Tibial nerve (tissue), 4 donors: Measurements from ENCODE around the gene PNKP. TPM values are rescaled to one million over a fixed set of nuclear protein-coding genes. Genes with fewer than 3 reads are reported as not detected.

Experiments used
- DNase-seq, 2 donors: peaks; one replicate each; pipeline ENCODE4 v3.0.0-alpha.2; 2019; ENCODE audit warnings: low spot score in 2 of 2
- H3K27ac ChIP-seq, 4 donors: fragments of 200-600 bp; sonication (generic) in 3 of 4; one replicate each; pipeline ENCODE4 v1.5.1; 2017 to 2019; ENCODE audit warnings: mild to moderate bottlenecking in 1 of 4
- H3K27me3 ChIP-seq, 2 donors: fragments of 200-600 bp; sonication (generic) in 1 of 2; one replicate each; pipeline versions ENCODE4 v1.5.1 to v1.6.0; 2017 to 2019
- H3K36me3 ChIP-seq, 3 donors: fragments of 200-600 bp; sonication (generic); one replicate each; pipeline ENCODE4 v1.5.1; 2018 to 2019
- H3K4me1 ChIP-seq, 4 donors: fragments of 200-600 bp; sonication (generic) in 3 of 4; one replicate each; pipeline ENCODE4 v1.5.1; 2017 to 2019
- H3K4me3 ChIP-seq, 4 donors: fragments of 200-600 bp; sonication (generic) in 3 of 4; one replicate each; pipeline ENCODE4 v1.5.1; 2017 to 2019; ENCODE audit warnings: mild to moderate bottlenecking in 1 of 4, moderate library complexity in 1 of 4
- H3K9me3 ChIP-seq, 4 donors: fragments of 200-600 bp; sonication (generic) in 3 of 4; one replicate each; pipeline ENCODE4 v1.5.1; 2017 to 2019
- CTCF ChIP-seq, 5 experiments: fragments of 200-600 bp in 3 of 5; fragments of 450-650 bp in 2 of 5; sonication (generic) in 3 of 5; IDR thresholded peaks; one replicate each; pipeline ENCODE4 v1.5.1; 2016 to 2019; ENCODE audit warnings: antibody characterized with exemption in 5 of 5, mild to moderate bottlenecking in 3 of 5, moderate library complexity in 2 of 5
- EP300 ChIP-seq, 2 donors: sonication (generic); formaldehyde crosslinking; IDR thresholded peaks; one replicate each; pipeline ENCODE4 v1.6.1; 2017; ENCODE audit warnings: antibody characterized with exemption in 2 of 2, mild to moderate bottlenecking in 1 of 2
- POLR2A ChIP-seq, 2 donors: fragments of 450-650 bp; IDR thresholded peaks; one replicate each; pipeline ENCODE4 v1.6.1; 2017; ENCODE audit warnings: antibody characterized with exemption in 2 of 2, mild to moderate bottlenecking in 2 of 2, moderate library complexity in 2 of 2
- WGBS, 2 donors: methylation state at CpG; one replicate each; pipeline ENCODE4 v1.1.5; 2018; 5-methylcytosine and 5-hydroxymethylcytosine counted together
- total RNA-seq, 4 donors: library from RNA; depleted of rRNA; stranded (reverse); fragments of >200 nt; gene quantifications; one replicate each; pipeline ENCODE4 v1.1.0, GENCODE V29; 2016

Gene PNKP
- total RNA-seq, 4 donors from 2014 or later: 52.7 to 158 (median 79.5) TPM

- peaks cover 17 to 59% (median 31%) of the 10 kb centered on the region in 3 donors for H3K36me3 ChIP-seq
- DNase-seq: no peak
- H3K4me1 ChIP-seq: peaks cover 0 to 44% (median 15%) of the 10 kb centered on the region in 4 donors
- peak overlapping the region in 3 of 4 donors; percentile 65 to 88 (median 81) for H3K4me3 ChIP-seq
- peak overlapping the region; percentile 97 to 100 (median 98) for H3K27ac ChIP-seq
- peaks cover 0 to 5% (median 0%) of the 10 kb centered on the region in 4 donors for H3K9me3 ChIP-seq
- no peaks in the 10 kb centered on the region for H3K27me3 ChIP-seq
- TF ChIP-seq EP300 (IDR thresholded peaks at IDR 0.05) (no peak), POLR2A (IDR thresholded peaks at IDR 0.05) (no peak), CTCF (IDR thresholded peaks at IDR 0.05) (no peak)
- WGBS, 2 donors: 70 to 74% methylated on average over 9 of the region's 9 CpGs
Observed at GRCh38 chr19:49878744-49879070, 11.3 kb upstream of the PNKP start.

GRCh38 chr19:49877879-49878743 is 10.7 kb upstream of the PNKP start:
- no peaks in the 10 kb centered on the region for H3K27me3 ChIP-seq
- H3K4me3 ChIP-seq: peak overlapping the region; percentile 65 to 88 (median 80)
- TF ChIP-seq EP300 (IDR thresholded peaks at IDR 0.05) (no peak), CTCF (IDR thresholded peaks at IDR 0.05) (no peak), POLR2A (IDR thresholded peaks at IDR 0.05) (no peak)
- H3K36me3 ChIP-seq: peaks cover 17 to 58% (median 25%) of the 10 kb centered on the region in 3 donors
- H3K4me1 ChIP-seq: peaks cover 0 to 46% (median 15%) of the 10 kb centered on the region in 4 donors
- H3K9me3 ChIP-seq: peaks cover 0 to 5% (median 0%) of the 10 kb centered on the region in 4 donors
- WGBS, 2 donors: 6 to 11% methylated on average over 25 to 37 of the region's 41 CpGs
- peak overlapping the region; percentile 97 to 100 (median 98) for H3K27ac ChIP-seq
- peak; percentile 97 to 98 for DNase-seq

- 0% methylated on average over 50 to 51 of the region's 61 CpGs for WGBS, 2 donors
- Histone ChIP-seq H3K4me3 (peak within 1 kb of the TSS; percentile 78 to 88 (median 80)), H3K9me3 (no peaks in the 10 kb centered on the region), H3K27me3 (no peaks in the 10 kb centered on the region), H3K4me1 (peaks cover 0 to 55% (median 15%) of the 10 kb centered on the region in 4 donors), H3K27ac (peak within 1 kb of the TSS; percentile 97 to 100 (median 98)), H3K36me3 (peaks cover 12 to 58% (median 17%) of the 10 kb centered on the region in 3 donors)
- DNase-seq: peak; percentile 97 to 98
- TF ChIP-seq POLR2A (IDR thresholded peaks at IDR 0.05): peak; percentile 78 to 97
- peak; percentile 96 to 98 for TF ChIP-seq EP300 (IDR thresholded peaks at IDR 0.05)
- TF ChIP-seq CTCF (IDR thresholded peaks at IDR 0.05): peak in 2 of 5 experiments; percentile 31
Observed at GRCh38 chr19:49877020-49877878, 9.9 kb upstream of the PNKP start, which contains the start of the genes AKT1S1 and TBC1D17. AKT1S1 (minus strand) TSS chr19:49877355; CDS start chr19:49873295, 4,060 bp downstream. TBC1D17 (plus strand) TSS chr19:49877702; CDS start chr19:49877724, 22 bp downstream.

- peak overlapping the region; percentile 97 to 100 (median 98) for H3K27ac ChIP-seq
- TF ChIP-seq CTCF (IDR thresholded peaks at IDR 0.05) (no peak), EP300 (IDR thresholded peaks at IDR 0.05) (peak; percentile 79 to 92), POLR2A (IDR thresholded peaks at IDR 0.05) (peak in 1 of 2 donors; percentile 37)
- peak; percentile 96 to 97 for DNase-seq
- H3K4me1 ChIP-seq: peaks cover 0 to 56% (median 15%) of the 10 kb centered on the region in 4 donors
- WGBS, 2 donors: 0 to 1% methylated on average over 18 to 40 of the region's 46 CpGs
- H3K36me3 ChIP-seq: peaks cover 10 to 58% (median 12%) of the 10 kb centered on the region in 3 donors
- no peaks in the 10 kb centered on the region for H3K9me3 ChIP-seq
- H3K4me3 ChIP-seq: peak overlapping the region; percentile 78 to 88 (median 80)
- H3K27me3 ChIP-seq: no peaks in the 10 kb centered on the region
Observed at GRCh38 chr19:49876422-49877019, 9.1 kb upstream of the PNKP start.
